ENCODE data around the gene C1orf21. TPM values are rescaled to one million over a fixed set of nuclear protein-coding genes. Genes with fewer than 3 reads are reported as not detected.

The C1orf21 gene
- total and polyA plus RNA-seq, 2 of the 4 experiments (the other 2 are of a cell fraction) = 6.4 to 9.9 TPM

- no peak overlapping the region for H2BK5ac ChIP-seq (ENCODE audit: low read depth, low read length, poor library complexity, severe bottlenecking)
These were observed 149.6 kb downstream of the C1orf21 start for GRCh38 chr1:184536246-184536985.

More at GRCh38 chr1:184536246-184536985, 149.6 kb downstream of the C1orf21 start:
- Histone ChIP-seq H3K27ac (ENCODE audit: insufficient read depth, low read length) (no peak overlapping the region), H3K4me1 (ENCODE audit: control insufficient read depth, insufficient read depth, low read length) (no peaks in the 10 kb centered on the region), H3K18ac (ENCODE audit: low read depth, low read length) (peak overlapping the region; percentile 22; the same call in 1 of the 2 replicates), H2BK20ac (ENCODE audit: low read depth, low read length) (no peak overlapping the region), H3K14ac (replicated peaks; ENCODE audit: low read depth, low read length) (no peak overlapping the region), H2BK15ac (ENCODE audit: low read depth, low read length) (no peak overlapping the region), H3K56ac (ENCODE audit: extremely low read depth, insufficient read depth, low read length) (no peak overlapping the region), H4K5ac (ENCODE audit: low read depth, low read length) (no peak overlapping the region), H2AFZ (replicated peaks; ENCODE audit: low read length, poor library complexity) (no peak overlapping the region), H3K23ac (ENCODE audit: low read depth, low read length) (no peak overlapping the region), H2AK5ac (ENCODE audit: low read depth, low read length) (no peak overlapping the region), H3K36me3 (ENCODE audit: control insufficient read depth, insufficient read depth, low read length) (peaks cover 1% of the 10 kb centered on the region; the same call in 1 of the 2 replicates), H3K9ac (ENCODE audit: low read depth, low read length) (no peak overlapping the region), H3K9me3 (ENCODE audit: control insufficient read depth, insufficient read depth, low read length) (peaks cover 5% of the 10 kb centered on the region; the same call in 1 of the 2 replicates), H3K9me1 (ENCODE audit: insufficient read depth, low read length) (no peaks in the 10 kb centered on the region), H3K27me3 (ENCODE audit: control insufficient read depth, insufficient read depth, low read length) (no peaks in the 10 kb centered on the region), H3K4ac (ENCODE audit: low read depth, low read length) (no peak overlapping the region), H4K8ac (ENCODE audit: low read depth in 2 of 2, low read length in 2 of 2) (no peak overlapping the region), H4K20me1 (ENCODE audit: insufficient read depth, low read length) (no peaks in the 10 kb centered on the region), H4K91ac (ENCODE audit: insufficient read depth, low read depth, low read length) (no peak overlapping the region), H2BK120ac (ENCODE audit: low read depth, low read length) (no peak overlapping the region), H2AK9ac (replicated peaks; ENCODE audit: low read depth, low read length, poor library complexity) (no peak overlapping the region), H3K4me3 (ENCODE audit: insufficient read depth, low read depth, low read length) (no peak overlapping the region), H3K4me2 (ENCODE audit: low read depth, low read length) (no peak overlapping the region), H3K79me1 (ENCODE audit: low read depth in 1 of 2, low read length in 2 of 2) (0 out of 4 replicates have a peak, but pooled peaks cover 0 to 3% of the 10 kb centered on the region in 2 experiments)
- no TSS peak for BruUV-seq (replicated peaks)
- intact Hi-C loops (cut with micrococcal nuclease) (no loop called here), dilution Hi-C loops (cut with HindIII; ENCODE audit: low sequenced_read_pairs, unreplicated experiment) (no loop called here), in situ Hi-C loops (cut with MboI; ENCODE audit: low sequenced_read_pairs) (no loop called here)
- WGBS, 2 experiments (ENCODE audit: extremely low coverage in 2 of 2, insufficient read length in 1 of 2) = 100% methylated on average over 2 of the region's 8 CpGs; no CpG with 5 or more reads in 1 of the 2 experiments
- ChIA-PET CTCF (no interaction called here), POLR2A (ENCODE audit: unreplicated experiment) (no interaction called here)
- no peak for TF ChIP-seq BHLHE40 (IDR thresholded peaks at IDR 0.05; ENCODE audit: low read depth, low read length)
- no peak for TF ChIP-seq USF2 (IDR thresholded peaks at IDR 0.05; ENCODE audit: low read depth, low read length)
- TF ChIP-seq POLR2A (IDR thresholded peaks at IDR 0.05; ENCODE audit: low read depth, low read length) = no peak
- TF ChIP-seq FOS (IDR thresholded peaks at IDR 0.05; ENCODE audit: low read depth, low read length) = no peak
- TF ChIP-seq RCOR1 (IDR thresholded peaks at IDR 0.05; ENCODE audit: insufficient replicate concordance, low read length) = no peak
- TF ChIP-seq RFX5 (IDR thresholded peaks at IDR 0.05; ENCODE audit: low read depth, low read length) = no peak
- TF ChIP-seq RAD21 (IDR thresholded peaks at IDR 0.05; ENCODE audit: low read length) = no peak
- TF ChIP-seq CEBPB (IDR thresholded peaks at IDR 0.05; ENCODE audit: low read depth, low read length) = no peak
- no peak for TF ChIP-seq NFE2L2 (IDR thresholded peaks at IDR 0.05; ENCODE audit: low read depth, low read length)
- no peak for TF ChIP-seq MAFK (IDR thresholded peaks at IDR 0.05; ENCODE audit: low read depth, low read length)
- TF ChIP-seq CHD1 (IDR thresholded peaks at IDR 0.05; ENCODE audit: low read depth, low read length) = no peak
- TF ChIP-seq MXI1 (IDR thresholded peaks at IDR 0.05; ENCODE audit: borderline replicate concordance, low read depth, low read length) = no peak
- no peak for TF ChIP-seq ELK1 (IDR thresholded peaks at IDR 0.05; ENCODE audit: borderline replicate concordance, low read depth, low read length)
- DNase-seq = no peak
- no peak for ATAC-seq (ENCODE audit: low read depth)
